A549 (cell line): ENCODE results near the gene PPP1R2. TPM values are rescaled to one million over a fixed set of nuclear protein-coding genes. Genes with fewer than 3 reads are reported as not detected.

ENCODE experiments used
- ATAC-seq, 2 experiments: fragments of 200-7000 bp in 1 of 2; fragments of >200 bp in 1 of 2; cut with Nextera tagmentation in 1 of 2; cut with Tn5 transposase in 1 of 2; 3 replicates each; pipeline versions ENCODE4 v1.8.0 to v1.9.1; 2018 to 2020; ENCODE audit warnings: mild to moderate bottlenecking in 1 of 2, moderate library complexity in 1 of 2
- CTCF ChIA-PET: fragments of 300-600 bp; sonication (Branson Sonifier 250); formaldehyde crosslinking; extraction: SDS; loops from one replicate; lab custom pipeline; 2021; ENCODE audit warnings: antibody characterized with exemption, inconsistent platforms; lab: Yijun Ruan, JAX
- POLR2A ChIA-PET: fragments of 350-600 bp; formaldehyde crosslinking; extraction: SDS; loops from one replicate; lab custom pipeline; 2021; ENCODE audit warnings: antibody characterized with exemption, inconsistent platforms; lab: Yijun Ruan, JAX
- DNase-seq, 2 experiments: peaks; one replicate each; pipeline versions ENCODE4 v3.0.0 to v3.0.0-alpha.2; 2011 to 2016; ENCODE audit warnings: low read depth in 1 of 2, low spot score in 1 of 2
- FAIRE-seq: peaks from 2 replicates; lab custom pipeline; 2011; peaks lifted over from hg19 to GRCh38; lab: Jason Lieb, UNC
- H3K27ac ChIP-seq, 2 experiments: fragments of >200 bp; sonication (Bioruptor Twin); formaldehyde crosslinking; 3 replicates each; pipeline ENCODE4 v1.5.1; 2016 to 2017
- H3K4me1 ChIP-seq: fragments of >200 bp; sonication (Bioruptor Twin); formaldehyde crosslinking; 3 replicates; pipeline ENCODE4 v1.6.1; 2016
- H3K4me2 ChIP-seq: fragments of >200 bp; sonication (Bioruptor Twin); formaldehyde crosslinking; 3 replicates; pipeline ENCODE4 v1.6.1; 2016
- H3K4me3 ChIP-seq: fragments of >200 bp; sonication (Bioruptor Twin); formaldehyde crosslinking; 3 replicates; pipeline ENCODE4 v1.5.1; 2016
- H3K9me3 ChIP-seq: fragments of >200 bp; sonication (Bioruptor Twin); formaldehyde crosslinking; 3 replicates; pipeline ENCODE4 v1.6.1; 2016
- ATOH8 ChIP-seq: fragments of 250-450 bp; sonication (Bioruptor Pico); IDR thresholded peaks from 2 replicates; pipeline ENCODE4 v1.5.0; 2020; ENCODE audit warnings: low read depth, mild to moderate bottlenecking, moderate library complexity
- BHLHE40 ChIP-seq: IDR thresholded peaks from 2 replicates; pipeline ENCODE4 v1.6.1; 2012; ENCODE audit warnings: low read depth, low read length, inconsistent platforms
- CBX2 ChIP-seq: fragments of 200-600 bp; sonication (generic); IDR thresholded peaks from 2 replicates; pipeline ENCODE4 v1.6.1; 2016; ENCODE audit warnings: low read depth, mild to moderate bottlenecking, borderline replicate concordance
- CBX8 ChIP-seq: fragments of 200-600 bp; sonication (generic); IDR thresholded peaks from 2 replicates; pipeline ENCODE4 v1.6.1; 2016
- CEBPB ChIP-seq, 2 experiments: fragments of >200 bp in 1 of 2; sonication (Bioruptor Twin) in 1 of 2; formaldehyde crosslinking in 1 of 2; IDR thresholded peaks; 2 replicates each; pipeline ENCODE4 v1.6.1; 2012 to 2016
- CHD2 ChIP-seq: fragments of 150-350 bp; IDR thresholded peaks from 2 replicates; pipeline ENCODE4 v1.6.1; 2014; ENCODE audit warnings: low read length; ENCODE audit not compliant: partially characterized antibody
- HES2 ChIP-seq: fragments of >200 bp; sonication (Bioruptor Twin); formaldehyde crosslinking; IDR thresholded peaks from 2 replicates; pipeline ENCODE4 v1.6.1; 2016
- HEYL ChIP-seq: fragments of 250-450 bp; sonication (Bioruptor Pico); IDR thresholded peaks from 2 replicates; pipeline ENCODE4 v1.8.0; 2021; ENCODE audit warnings: mild to moderate bottlenecking, moderate library complexity
- HMGXB4 ChIP-seq: fragments of 250-450 bp; sonication (Bioruptor Pico); IDR thresholded peaks from 2 replicates; pipeline ENCODE4 v1.5.0; 2021; ENCODE audit warnings: mild to moderate bottlenecking, moderate library complexity, borderline replicate concordance
- HOXB13 ChIP-seq: fragments of 250-450 bp; sonication (Bioruptor Pico); IDR thresholded peaks from 2 replicates; pipeline ENCODE4 v1.5.0; 2020; ENCODE audit warnings: low read depth, mild to moderate bottlenecking, moderate library complexity
- HOXB5 ChIP-seq: fragments of 250-450 bp; sonication (Bioruptor Pico); IDR thresholded peaks from 2 replicates; pipeline ENCODE4 v1.5.0; 2020; ENCODE audit warnings: mild to moderate bottlenecking, moderate library complexity
- KDM1A ChIP-seq: fragments of 200-600 bp; sonication (generic); IDR thresholded peaks from 2 replicates; pipeline ENCODE4 v1.6.1; 2016; ENCODE audit warnings: low read depth, mild to moderate bottlenecking
- MAFK ChIP-seq: fragments of 450-650 bp; IDR thresholded peaks from 2 replicates; pipeline ENCODE4 v1.6.1; 2014; ENCODE audit not compliant: partially characterized antibody
- MAX ChIP-seq: IDR thresholded peaks from 2 replicates; pipeline ENCODE4 v1.6.1; 2012
- MAZ ChIP-seq: fragments of 150-350 bp; IDR thresholded peaks from 2 replicates; pipeline ENCODE4 v1.6.1; 2014; ENCODE audit warnings: antibody characterized with exemption, low read depth, low read length, borderline replicate concordance
- MYC ChIP-seq: IDR thresholded peaks from 2 replicates; pipeline ENCODE4 v1.6.1; 2012; ENCODE audit warnings: mild to moderate bottlenecking, inconsistent platforms, low read length, improper control_type of control experiment, borderline replicate concordance
- NFE2L2 ChIP-seq: fragments of 150-350 bp; conservative IDR thresholded peaks from 2 replicates; pipeline ENCODE4 v1.6.1; 2014; ENCODE audit warnings: low read length
- NPAS2 ChIP-seq: fragments of 250-450 bp; sonication (Bioruptor Pico); IDR thresholded peaks from 2 replicates; pipeline ENCODE4 v1.8.0; 2022; ENCODE audit warnings: mild to moderate bottlenecking, moderate library complexity, borderline replicate concordance
- POLR2A ChIP-seq: IDR thresholded peaks from 2 replicates; pipeline ENCODE4 v1.6.1; 2012; ENCODE audit warnings: mild to moderate bottlenecking, low read length
- RCOR1 ChIP-seq: fragments of 150-350 bp; IDR thresholded peaks from 2 replicates; pipeline ENCODE4 v1.6.1; 2014; ENCODE audit warnings: antibody characterized with exemption, low read length, low read depth
- RFX5 ChIP-seq: fragments of 450-650 bp; IDR thresholded peaks from 2 replicates; pipeline ENCODE4 v1.7.1; 2014; ENCODE audit warnings: antibody characterized with exemption, mild to moderate bottlenecking, moderate library complexity
- SMC3 ChIP-seq: fragments of >200 bp; sonication (Bioruptor Twin); formaldehyde crosslinking; IDR thresholded peaks from 3 replicates; pipeline ENCODE4 v1.6.1; 2018; ENCODE audit warnings: inconsistent platforms
- TP53 ChIP-seq: fragments of 250-450 bp; sonication (Bioruptor Pico); IDR thresholded peaks from 2 replicates; pipeline ENCODE4 v1.5.0; 2021; ENCODE audit warnings: mild to moderate bottlenecking, moderate library complexity
- WGBS: methylation state at CpG from one replicate; pipeline ENCODE4 v1.1.6; 2017; ENCODE audit errors: missing lambda C conversion rate; 5-methylcytosine and 5-hydroxymethylcytosine counted together
- polyA plus RNA-seq, 4 experiments: library from polyadenylated mRNA; depleted of rRNA in 3 of 4; stranded (reverse); fragments of >200 nt; fragmentation: RNase III in 1 of 4; extraction: RNeasy Plus Mini Kit Qiagen cat#74134 plus additional on column Dnase treatment in 1 of 4; gene quantifications; 2 replicates in 3 of 4; 3 replicates in 1 of 4; pipeline ENCODE4 v1.2.3, GENCODE V29; 2011 to 2017

The PPP1R2 gene
- polyA plus RNA-seq, 2 of the 4 experiments (the other 2 are of a cell fraction) = 13.4 to 47.3 TPM

- TF ChIP-seq BHLHE40 (no peak), ATOH8 (CRISPR knock-in tag) (no peak), CBX8 (no peak), CBX2 (no peak), HEYL (CRISPR knock-in tag) (no peak), MAZ (no peak), MAX (no peak), NFE2L2 (no peak), KDM1A (no peak), MYC (no peak), RCOR1 (no peak), HMGXB4 (no peak), MAFK (no peak), POLR2A (no peak), HOXB5 (no peak), CHD2 (no peak), RFX5 (no peak), TP53 (CRISPR knock-in tag) (no peak), HES2 (no peak), HOXB13 (CRISPR knock-in tag) (no peak)
- 56% methylated on average over 2 of the region's 6 CpGs for WGBS
- Histone ChIP-seq H3K4me2 (no peak overlapping the region), H3K9me3 (no peaks in the 10 kb centered on the region), H3K4me1 (peaks cover 4% of the 10 kb centered on the region; the same call in 2 of the 3 replicates), H3K27ac (no peak overlapping the region), H3K4me3 (no peak overlapping the region)
- DNase-seq (no peak), ATAC-seq (no peak), FAIRE-seq (no peak)
- POLR2A ChIA-PET = no interaction called here
- CTCF ChIA-PET = interaction anchor here (0.6 to 0.7 kb wide), 2 partner anchors 22 to 267 kb away, joined by 3 read pairs; no protein-coding TSS in a partner anchor
These were observed 35.4 kb upstream of the PPP1R2 start for GRCh38 chr3:195578565-195578964.

GRCh38 chr3:195577645-195578177 is 34.6 kb upstream of the PPP1R2 start:
- CTCF ChIA-PET = interaction anchor here (0.6 to 0.7 kb wide), 2 partner anchors 22 to 267 kb away, joined by 3 read pairs; no protein-coding TSS in a partner anchor
- H3K4me2 ChIP-seq = 0 out of 3 replicates have a peak overlapping the region, but pooled peaks have one; percentile 11
- ATAC-seq (no peak), DNase-seq (no peak), FAIRE-seq (no peak)
- no peak overlapping the region for H3K4me3 ChIP-seq
- no peaks in the 10 kb centered on the region for H3K9me3 ChIP-seq
- POLR2A ChIA-PET = no interaction called here
- H3K27ac ChIP-seq = no peak overlapping the region
- WGBS = 39% methylated on average over 9 of the region's 9 CpGs
- H3K4me1 ChIP-seq = no peaks in the 10 kb centered on the region
- peak; percentile 10 to 55; a peak in 2 of 4 replicates for TF ChIP-seq CEBPB (IDR thresholded peaks at IDR 0.05)
- peak; percentile 69 for TF ChIP-seq MAFK
- TF ChIP-seq NPAS2 = no peak
- TF ChIP-seq SMC3 = no peak
